Lower leg skin (tissue), 3 donors: ENCODE results near the gene GOLGA5.

Experiments
- POLR2A ChIP-seq, 2 donors: fragments of 450-650 bp; IDR thresholded peaks; one replicate each; pipeline ENCODE4 v1.6.1; 2016 to 2017; ENCODE audit warnings: antibody characterized with exemption in 2 of 2, mild to moderate bottlenecking in 1 of 2, moderate library complexity in 1 of 2
- TF ChIP-seq, protein P1 (sequence below), 3 donors: fragments of 450-650 bp; IDR thresholded peaks; one replicate each; pipeline ENCODE4 v1.5.1; 2016; ENCODE audit warnings: antibody characterized with exemption in 3 of 3, mild to moderate bottlenecking in 3 of 3, moderate library complexity in 2 of 3

DNA sequence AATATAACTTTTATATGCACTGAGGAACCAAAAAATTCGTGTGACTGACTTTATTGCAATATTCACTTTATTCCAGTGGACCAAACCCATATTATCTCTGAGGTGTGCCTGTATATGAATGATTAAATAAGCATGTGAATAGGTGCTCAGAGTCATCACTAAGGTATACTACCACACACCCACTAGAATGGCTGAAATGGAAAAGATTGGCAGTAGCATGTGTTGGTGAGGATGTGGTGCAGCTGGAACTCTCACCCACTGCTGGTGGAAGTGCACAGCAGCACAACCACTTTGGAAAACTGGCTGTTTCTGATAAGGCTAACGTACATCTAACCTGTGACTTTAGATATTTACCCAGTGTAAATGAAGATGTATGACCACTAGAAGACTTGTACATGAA is 36.8 kb downstream of the GOLGA5 start:
- TF ChIP-seq, protein P1, sequence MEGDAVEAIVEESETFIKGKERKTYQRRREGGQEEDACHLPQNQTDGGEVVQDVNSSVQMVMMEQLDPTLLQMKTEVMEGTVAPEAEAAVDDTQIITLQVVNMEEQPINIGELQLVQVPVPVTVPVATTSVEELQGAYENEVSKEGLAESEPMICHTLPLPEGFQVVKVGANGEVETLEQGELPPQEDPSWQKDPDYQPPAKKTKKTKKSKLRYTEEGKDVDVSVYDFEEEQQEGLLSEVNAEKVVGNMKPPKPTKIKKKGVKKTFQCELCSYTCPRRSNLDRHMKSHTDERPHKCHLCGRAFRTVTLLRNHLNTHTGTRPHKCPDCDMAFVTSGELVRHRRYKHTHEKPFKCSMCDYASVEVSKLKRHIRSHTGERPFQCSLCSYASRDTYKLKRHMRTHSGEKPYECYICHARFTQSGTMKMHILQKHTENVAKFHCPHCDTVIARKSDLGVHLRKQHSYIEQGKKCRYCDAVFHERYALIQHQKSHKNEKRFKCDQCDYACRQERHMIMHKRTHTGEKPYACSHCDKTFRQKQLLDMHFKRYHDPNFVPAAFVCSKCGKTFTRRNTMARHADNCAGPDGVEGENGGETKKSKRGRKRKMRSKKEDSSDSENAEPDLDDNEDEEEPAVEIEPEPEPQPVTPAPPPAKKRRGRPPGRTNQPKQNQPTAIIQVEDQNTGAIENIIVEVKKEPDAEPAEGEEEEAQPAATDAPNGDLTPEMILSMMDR (IDR thresholded peaks at IDR 0.05) = no peak
- TF ChIP-seq POLR2A (IDR thresholded peaks at IDR 0.05) = no peak
